Measurements from ENCODE around the gene GNB1L. TPM values are rescaled to one million over a fixed set of nuclear protein-coding genes. Genes with fewer than 3 reads are reported as not detected.

GNB1L gene
- total and polyA plus RNA-seq, 2 of the 13 experiments (the other 11 are each of a cell fraction or from before 2014, with no cell fraction given) = 2.5 to 7.4 TPM

- 0 out of 2 replicates have a peak, but pooled peaks have one; percentile 10 for TF ChIP-seq ARID5B (CRISPR knock-in tag; IDR thresholded peaks at IDR 0.05)
- TF ChIP-seq, protein P1, sequence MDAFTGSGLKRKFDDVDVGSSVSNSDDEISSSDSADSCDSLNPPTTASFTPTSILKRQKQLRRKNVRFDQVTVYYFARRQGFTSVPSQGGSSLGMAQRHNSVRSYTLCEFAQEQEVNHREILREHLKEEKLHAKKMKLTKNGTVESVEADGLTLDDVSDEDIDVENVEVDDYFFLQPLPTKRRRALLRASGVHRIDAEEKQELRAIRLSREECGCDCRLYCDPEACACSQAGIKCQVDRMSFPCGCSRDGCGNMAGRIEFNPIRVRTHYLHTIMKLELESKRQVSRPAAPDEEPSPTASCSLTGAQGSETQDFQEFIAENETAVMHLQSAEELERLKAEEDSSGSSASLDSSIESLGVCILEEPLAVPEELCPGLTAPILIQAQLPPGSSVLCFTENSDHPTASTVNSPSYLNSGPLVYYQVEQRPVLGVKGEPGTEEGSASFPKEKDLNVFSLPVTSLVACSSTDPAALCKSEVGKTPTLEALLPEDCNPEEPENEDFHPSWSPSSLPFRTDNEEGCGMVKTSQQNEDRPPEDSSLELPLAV (CRISPR knock-in tag; conservative IDR thresholded peaks at IDR 0.05; ENCODE audit: low read depth) = no peak
- peak; percentile 32; the same call in 1 of the 2 replicates for TF ChIP-seq BHLHE40 (IDR thresholded peaks at IDR 0.05; ENCODE audit: low read length)
- TF ChIP-seq SAP130 (CRISPR knock-in tag; IDR thresholded peaks at IDR 0.05; ENCODE audit: low read depth) = peak; percentile 26; the same call in 1 of the 2 replicates
These were observed 87.0 kb downstream of the GNB1L start (continued) for GRCh38 chr22:19767427-19768341.

Data from HepG2 (cell line).